Measurements from ENCODE around the gene BTBD19.
"Not testable (repeated sequence)": the region's sequence is repeated elsewhere in the genome, so short reads cannot be mapped to it uniquely, and the experiment has no call there.

The BTBD19 gene

GRCh38 chr1:44788120-44788860, 20.0 kb upstream of the BTBD19 start, which contains the start of gene BEST4:
Gene BEST4 (minus strand): TSS chr1:44788170. CDS start chr1:44787705, 465 bp downstream.
- no peak for DNase-seq

GRCh38 chr1:44790968-44791801, 17.1 kb upstream of the BTBD19 start:
- no peak for DNase-seq

- no peak for DNase-seq
These were observed 15.4 kb upstream of the BTBD19 start for GRCh38 chr1:44792736-44793502.

- DNase-seq, result not testable (repeated sequence)
These were observed 10.4 kb upstream of the BTBD19 start for GRCh38 chr1:44797886-44798285.

- no peak for DNase-seq
These were observed 9.6 kb upstream of the BTBD19 start for GRCh38 chr1:44798481-44799365.

GRCh38 chr1:44799770-44800584, 8.3 kb upstream of the BTBD19 start, which contains the start of gene PLK3:
Gene PLK3 (plus strand): TSS chr1:44800377. CDS start chr1:44800464, 87 bp downstream.
- peak; percentile 96 to 99 for DNase-seq

GRCh38 chr1:44801491-44802305, 6.6 kb upstream of the BTBD19 start:
- DNase-seq, result peak; percentile 78 to 84

- DNase-seq, result no peak
These were observed 5.8 kb upstream of the BTBD19 start for GRCh38 chr1:44802306-44803061.

GRCh38 chr1:44803062-44803311, 5.3 kb upstream of the BTBD19 start:
- no peak for DNase-seq

GRCh38 chr1:44803312-44804095, 4.8 kb upstream of the BTBD19 start:
- DNase-seq, result no peak

GRCh38 chr1:44805311-44806024, 2.9 kb upstream of the BTBD19 start:
- no peak for DNase-seq

GRCh38 chr1:44806025-44806703, 2.2 kb upstream of the BTBD19 start:
- DNase-seq, result no peak

- DNase-seq, result no peak
These were observed 1.5 kb upstream of the BTBD19 start, which contains the start of gene DYNLT4 for GRCh38 chr1:44806704-44807363. Gene DYNLT4 (minus strand): TSS chr1:44807351. CDS start chr1:44806668, 683 bp downstream.

GRCh38 chr1:44807364-44808062, 810 bp upstream of the BTBD19 start:
- DNase-seq, result peak; percentile 98 to 100

- peak; percentile 78 to 87 for DNase-seq
These were observed 905 bp downstream of the BTBD19 start for GRCh38 chr1:44808938-44809917.
